ENCODE results near the gene TREML4. TPM values are rescaled to one million over a fixed set of nuclear protein-coding genes. Genes with fewer than 3 reads are reported as not detected.
A peak's percentile ranks its signal among the peaks of the same experiment; 100 is the strongest.

Gene TREML4
- total RNA-seq, 6 experiments from 2014 or later, result 0.10 to 0.12 TPM; not detected in 4

DNA sequence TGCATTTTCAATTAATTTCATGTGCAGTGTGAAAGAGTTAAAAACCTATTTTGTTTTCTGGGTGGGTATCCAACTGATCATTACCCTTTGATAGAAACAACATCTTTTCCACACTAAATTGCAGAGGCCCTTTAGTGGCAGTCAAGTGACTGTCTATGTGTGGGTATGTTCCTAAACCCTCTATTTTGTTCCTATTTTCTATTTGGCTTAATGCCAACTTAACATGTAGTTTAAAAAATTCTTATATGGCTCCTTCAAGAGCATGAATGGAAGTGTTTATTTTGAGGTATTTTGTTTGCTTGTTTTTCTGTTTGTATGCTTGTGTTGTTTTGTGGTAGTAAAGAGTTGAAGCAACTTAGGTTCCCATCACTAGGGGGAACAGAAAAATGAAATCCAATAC lies 38.4 kb downstream of the TREML4 start:
- intact Hi-C loops (cut with DNase I), result no loop called here
- no peak for DNase-seq
- no peaks in the 10 kb centered on the region for H3K9me3 ChIP-seq
- no peak overlapping the region for H3K27ac ChIP-seq
- H3K27me3 ChIP-seq, result no peaks in the 10 kb centered on the region
- TF ChIP-seq, protein P1, sequence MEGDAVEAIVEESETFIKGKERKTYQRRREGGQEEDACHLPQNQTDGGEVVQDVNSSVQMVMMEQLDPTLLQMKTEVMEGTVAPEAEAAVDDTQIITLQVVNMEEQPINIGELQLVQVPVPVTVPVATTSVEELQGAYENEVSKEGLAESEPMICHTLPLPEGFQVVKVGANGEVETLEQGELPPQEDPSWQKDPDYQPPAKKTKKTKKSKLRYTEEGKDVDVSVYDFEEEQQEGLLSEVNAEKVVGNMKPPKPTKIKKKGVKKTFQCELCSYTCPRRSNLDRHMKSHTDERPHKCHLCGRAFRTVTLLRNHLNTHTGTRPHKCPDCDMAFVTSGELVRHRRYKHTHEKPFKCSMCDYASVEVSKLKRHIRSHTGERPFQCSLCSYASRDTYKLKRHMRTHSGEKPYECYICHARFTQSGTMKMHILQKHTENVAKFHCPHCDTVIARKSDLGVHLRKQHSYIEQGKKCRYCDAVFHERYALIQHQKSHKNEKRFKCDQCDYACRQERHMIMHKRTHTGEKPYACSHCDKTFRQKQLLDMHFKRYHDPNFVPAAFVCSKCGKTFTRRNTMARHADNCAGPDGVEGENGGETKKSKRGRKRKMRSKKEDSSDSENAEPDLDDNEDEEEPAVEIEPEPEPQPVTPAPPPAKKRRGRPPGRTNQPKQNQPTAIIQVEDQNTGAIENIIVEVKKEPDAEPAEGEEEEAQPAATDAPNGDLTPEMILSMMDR (IDR thresholded peaks at IDR 0.05), result no peak
- TF ChIP-seq POLR2A (IDR thresholded peaks at IDR 0.05), result no peak
- ATAC-seq, result no peak
- no peak overlapping the region for H3K4me3 ChIP-seq
- no peaks in the 10 kb centered on the region for H3K36me3 ChIP-seq
- H3K4me1 ChIP-seq, result no peaks in the 10 kb centered on the region

DNA sequence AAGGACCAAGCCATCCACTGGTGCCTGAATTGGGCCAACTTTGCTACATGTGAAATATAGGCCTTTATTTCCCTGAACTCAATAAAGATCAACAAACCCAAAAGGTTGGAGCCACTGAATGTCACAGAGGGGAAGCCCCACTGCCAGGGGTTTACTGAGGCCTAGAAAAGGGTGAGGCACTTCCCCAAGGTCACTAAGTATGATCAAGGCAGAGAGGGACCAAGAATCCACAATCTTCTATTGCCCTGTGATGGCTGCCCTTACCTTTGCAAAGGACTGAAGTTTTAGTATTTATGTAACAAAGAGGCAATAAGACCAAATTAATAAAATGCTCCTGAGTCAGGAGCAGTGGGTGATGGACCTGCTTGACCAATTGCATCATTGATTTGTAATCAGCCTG lies 40.3 kb downstream of the TREML4 start:
- H3K4me1 ChIP-seq, result no peaks in the 10 kb centered on the region
- no peaks in the 10 kb centered on the region for H3K27me3 ChIP-seq
- no peaks in the 10 kb centered on the region for H3K36me3 ChIP-seq
- ATAC-seq, result no peak
- DNase-seq, result no peak
- H3K27ac ChIP-seq, result no peak overlapping the region
- intact Hi-C loops (cut with DNase I), result no loop called here
- TF ChIP-seq, protein P1 (IDR thresholded peaks at IDR 0.05), result no peak
- no peak for TF ChIP-seq POLR2A (IDR thresholded peaks at IDR 0.05)
- H3K4me3 ChIP-seq, result no peak overlapping the region
- no peaks in the 10 kb centered on the region for H3K9me3 ChIP-seq

DNA sequence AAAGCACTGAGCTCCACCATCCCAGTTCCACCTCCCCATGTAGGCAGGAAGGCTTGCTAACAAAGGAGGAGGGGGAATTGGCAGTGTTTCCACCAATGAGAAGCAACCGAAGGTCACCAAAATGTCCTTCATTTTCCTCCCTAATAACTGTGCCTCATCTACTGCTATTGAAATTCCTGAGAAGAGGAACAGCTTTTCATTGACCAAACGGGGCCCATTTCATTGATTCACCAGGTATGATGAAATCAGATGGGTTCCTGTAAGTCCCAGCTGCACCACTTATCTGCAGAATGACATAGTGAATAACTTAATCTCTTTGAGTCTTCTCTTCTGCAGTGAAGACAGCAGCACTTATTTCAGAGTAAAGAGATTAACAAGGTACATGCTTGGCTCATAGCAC lies 41.0 kb downstream of the TREML4 start:
- H3K4me1 ChIP-seq, result no peaks in the 10 kb centered on the region
- no peak overlapping the region for H3K4me3 ChIP-seq
- ATAC-seq, result no peak
- H3K36me3 ChIP-seq, result no peaks in the 10 kb centered on the region
- TF ChIP-seq, protein P1 (IDR thresholded peaks at IDR 0.05), result no peak
- no peak for TF ChIP-seq POLR2A (IDR thresholded peaks at IDR 0.05)
- no peak overlapping the region for H3K27ac ChIP-seq
- intact Hi-C loops (cut with DNase I), result no loop called here
- no peaks in the 10 kb centered on the region for H3K27me3 ChIP-seq
- no peaks in the 10 kb centered on the region for H3K9me3 ChIP-seq
- DNase-seq, result no peak
- 43% methylated on average over 1 of the region's 2 CpGs for WGBS (ENCODE audit: insufficient coverage, low coverage, low lambda C conversion rate, missing lambda C conversion rate)

DNA sequence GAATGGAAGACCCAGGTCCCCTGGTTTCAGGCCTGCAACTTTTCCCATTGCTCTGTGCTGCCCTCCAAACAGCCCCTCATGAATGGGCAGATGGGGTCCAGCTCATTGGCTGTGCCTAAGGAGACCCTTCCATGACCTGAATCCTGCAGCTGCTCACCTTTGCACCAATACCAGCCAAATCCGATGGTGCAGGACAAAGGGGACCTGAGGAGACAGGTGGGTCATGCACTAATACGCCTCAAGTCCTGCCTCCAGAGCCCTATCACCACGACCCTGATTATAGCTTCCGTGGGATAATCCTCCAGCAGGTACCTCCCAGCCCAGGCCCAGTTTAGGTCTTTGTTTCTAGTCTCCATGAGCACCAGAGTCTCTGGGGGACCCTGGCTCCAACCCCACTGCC lies 41.6 kb downstream of the TREML4 start:
- H3K4me3 ChIP-seq, result no peak overlapping the region
- ATAC-seq (no peak), DNase-seq (no peak)
- H3K36me3 ChIP-seq, result no peaks in the 10 kb centered on the region
- no peaks in the 10 kb centered on the region for H3K4me1 ChIP-seq
- H3K27me3 ChIP-seq, result no peaks in the 10 kb centered on the region
- no peak for TF ChIP-seq POLR2A (IDR thresholded peaks at IDR 0.05)
- TF ChIP-seq, protein P1 (IDR thresholded peaks at IDR 0.05), result no peak
- WGBS (ENCODE audit: insufficient coverage, low coverage, low lambda C conversion rate, missing lambda C conversion rate), result no CpG with 5 or more reads among the region's 4 CpGs
- intact Hi-C loops (cut with DNase I), result no loop called here
- no peaks in the 10 kb centered on the region for H3K9me3 ChIP-seq
- no peak overlapping the region for H3K27ac ChIP-seq

DNA sequence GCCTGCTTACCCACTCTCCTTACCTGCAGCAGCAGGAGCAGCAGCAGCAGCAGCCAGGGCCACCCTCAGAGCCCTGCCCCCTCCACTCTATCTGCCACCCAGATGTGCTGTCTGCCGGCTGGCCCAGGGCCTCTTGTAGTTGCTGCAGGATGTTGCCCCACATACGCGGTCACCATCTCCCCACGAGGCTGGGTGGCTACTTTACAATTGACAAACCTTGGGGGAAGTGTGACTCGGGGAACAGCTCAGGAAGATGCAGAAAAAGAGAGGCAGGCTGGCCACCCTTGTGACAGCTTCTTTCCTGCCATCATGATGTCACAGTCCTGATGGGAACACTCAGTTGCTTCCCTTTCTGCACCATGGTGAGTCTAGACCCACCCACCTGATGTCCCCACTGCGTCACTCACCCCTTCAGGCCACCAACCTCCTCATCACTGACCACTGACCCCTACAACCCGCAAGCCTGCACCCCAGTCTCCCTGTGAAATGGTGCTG lies 43.8 kb downstream of the TREML4 start:
- H3K4me3 ChIP-seq, result no peak overlapping the region
- WGBS (ENCODE audit: insufficient coverage, low coverage, low lambda C conversion rate, missing lambda C conversion rate), result 47% methylated on average over 4 of the region's 7 CpGs

More for the DNA sequence above, 43.8 kb downstream of the TREML4 start:
- Histone ChIP-seq H3K27me3 (no peaks in the 10 kb centered on the region), H3K36me3 (no peaks in the 10 kb centered on the region), H3K4me1 (no peaks in the 10 kb centered on the region), H3K9me3 (no peaks in the 10 kb centered on the region), H3K27ac (no peak overlapping the region)
- TF ChIP-seq, protein P1 (IDR thresholded peaks at IDR 0.05), result no peak
- TF ChIP-seq POLR2A (IDR thresholded peaks at IDR 0.05), result no peak
- intact Hi-C loops (cut with DNase I), result no loop called here
- DNase-seq (peak; percentile 52 to 70 (median 66)), ATAC-seq (peak; percentile 60 to 71 (median 64))
